UCSD-AML1 (cell line): ENCODE results near the gene PUDP.

Experiments used
- DNase-seq: peaks from one replicate; lab custom pipeline; 2025; ENCODE audit not compliant: unreplicated experiment; lab: John Stamatoyannopoulos, UW

The PUDP gene

GRCh38 chrX:7076245-7076661 lies 71.7 kb downstream of the PUDP start:
- peak; percentile 26 for DNase-seq

GRCh38 chrX:7074908-7075204 lies 73.1 kb downstream of the PUDP start:
- DNase-seq = no peak

- DNase-seq = no peak
These were observed 73.6 kb downstream of the PUDP start for GRCh38 chrX:7074148-7074907.

- no peak for DNase-seq
These were observed 74.6 kb downstream of the PUDP start for GRCh38 chrX:7073336-7073735.

- no peak for DNase-seq
These were observed 75.1 kb downstream of the PUDP start for GRCh38 chrX:7072856-7073255.

- no peak for DNase-seq
These were observed 76.6 kb downstream of the PUDP start for GRCh38 chrX:7071390-7071789.

GRCh38 chrX:7069556-7069955 lies 78.4 kb downstream of the PUDP start:
- DNase-seq = no peak

- peak; percentile 43 for DNase-seq
These were observed 79.0 kb downstream of the PUDP start for GRCh38 chrX:7068939-7069367.

- no peak for DNase-seq
These were observed 80.7 kb downstream of the PUDP start for GRCh38 chrX:7067256-7067655.

GRCh38 chrX:7065473-7065872 lies 82.5 kb downstream of the PUDP start:
- no peak for DNase-seq

GRCh38 chrX:7062903-7063302 lies 85.0 kb downstream of the PUDP start:
- no peak for DNase-seq

GRCh38 chrX:7062276-7062675 lies 85.7 kb downstream of the PUDP start:
- no peak for DNase-seq

GRCh38 chrX:7061429-7061828 lies 86.5 kb downstream of the PUDP start:
- DNase-seq = no peak

- DNase-seq = no peak
These were observed 87.5 kb downstream of the PUDP start for GRCh38 chrX:7060444-7060843.

- no peak for DNase-seq
These were observed 88.1 kb downstream of the PUDP start for GRCh38 chrX:7059859-7060258.

- DNase-seq = no peak
These were observed 88.6 kb downstream of the PUDP start for GRCh38 chrX:7059214-7059838.

GRCh38 chrX:7055386-7056137 lies 92.4 kb downstream of the PUDP start:
- no peak for DNase-seq

- DNase-seq = no peak
These were observed 93.4 kb downstream of the PUDP start for GRCh38 chrX:7054219-7055216.

- no peak for DNase-seq
These were observed 95.4 kb downstream of the PUDP start for GRCh38 chrX:7052541-7052940.

- no peak for DNase-seq
These were observed 97.7 kb downstream of the PUDP start for GRCh38 chrX:7050271-7050670.

- no peak for DNase-seq
These were observed 100.0 kb downstream of the PUDP start for GRCh38 chrX:7047951-7048350.
